ENCODE measurements around the gene TCP1. TPM values are rescaled to one million over a fixed set of nuclear protein-coding genes. Genes with fewer than 3 reads are reported as not detected.
A peak's percentile ranks its signal among the peaks of the same experiment; 100 is the strongest.

The TCP1 gene
- total and polyA plus RNA-seq, 2 experiments from 2014 or later, result 222 to 346 TPM

GRCh38 chr6:159790956-159791598, 1.7 kb upstream of the TCP1 start:
- Mint-ChIP-seq H3K27ac (peak overlapping the region; percentile 100), H3K27me3 (ENCODE audit: insufficient read depth, low read depth, poor library complexity) (peaks cover 3% of the 10 kb centered on the region), H3K36me3 (ENCODE audit: low read depth) (peaks cover 76% of the 10 kb centered on the region), H3K9me3 (no peaks in the 10 kb centered on the region), H3K4me3 (peak overlapping the region; percentile 99), H3K4me1 (peaks cover 31% of the 10 kb centered on the region)
- H3K36me3 ChIP-seq (ENCODE audit: insufficient read depth), result peaks cover 49% of the 10 kb centered on the region
- H3K9me2 ChIP-seq (ENCODE audit: insufficient read depth), result no peaks in the 10 kb centered on the region
- peaks cover 78% of the 10 kb centered on the region for H3K79me2 ChIP-seq (replicated peaks; ENCODE audit: insufficient read depth)
- TF ChIP-seq ZNF462 (CRISPR knock-in tag; IDR thresholded peaks at IDR 0.05), result no peak
- no peak for TF ChIP-seq ETS1 (IDR thresholded peaks at IDR 0.05)
- H3K4me1 ChIP-seq (ENCODE audit: insufficient read depth), result peaks cover 19% of the 10 kb centered on the region
- peak overlapping the region; percentile 94 for H3K4me2 ChIP-seq
- H4K20me1 ChIP-seq (replicated peaks; ENCODE audit: insufficient read depth), result peaks cover 21% of the 10 kb centered on the region; the same call in 1 of the 2 replicates
- H3F3A ChIP-seq (replicated peaks; ENCODE audit: low read depth), result no peaks in the 10 kb centered on the region
- ATAC-seq (no peak), DNase-seq (ENCODE audit: low spot score) (no peak)
- peak overlapping the region; percentile 72; the same call in 1 of the 2 replicates for H3K27ac ChIP-seq (ENCODE audit: low read depth)
- H3K27me3 ChIP-seq (ENCODE audit: insufficient read depth), result no peaks in the 10 kb centered on the region
- H2AFZ ChIP-seq, result no peak overlapping the region
- peak overlapping the region; percentile 59 for H3K4me3 ChIP-seq

All from GM23338 (cell line).